SK-N-MC (cell line): ENCODE results near the gene HPGD.

Experiments used
- EZH2 ChIP-seq: fragments of 200-600 bp; sonication (generic); IDR thresholded peaks from one replicate; pipeline ENCODE4 v1.6.1; 2017; ENCODE audit warnings: antibody characterized with exemption
- FOXP2 ChIP-seq: optimal IDR thresholded peaks from 2 replicates; pipeline ENCODE3; 2011; ENCODE audit warnings: mild to moderate bottlenecking, moderate library complexity; ENCODE audit not compliant: insufficient read depth; ENCODE audit errors: extremely low read length, control extremely low read depth
- POLR2AphosphoS5 ChIP-seq: IDR thresholded peaks from 2 replicates; pipeline ENCODE4 v1.6.1; 2012; ENCODE audit warnings: mild to moderate bottlenecking, low read depth, low read length, borderline replicate concordance

DNA sequence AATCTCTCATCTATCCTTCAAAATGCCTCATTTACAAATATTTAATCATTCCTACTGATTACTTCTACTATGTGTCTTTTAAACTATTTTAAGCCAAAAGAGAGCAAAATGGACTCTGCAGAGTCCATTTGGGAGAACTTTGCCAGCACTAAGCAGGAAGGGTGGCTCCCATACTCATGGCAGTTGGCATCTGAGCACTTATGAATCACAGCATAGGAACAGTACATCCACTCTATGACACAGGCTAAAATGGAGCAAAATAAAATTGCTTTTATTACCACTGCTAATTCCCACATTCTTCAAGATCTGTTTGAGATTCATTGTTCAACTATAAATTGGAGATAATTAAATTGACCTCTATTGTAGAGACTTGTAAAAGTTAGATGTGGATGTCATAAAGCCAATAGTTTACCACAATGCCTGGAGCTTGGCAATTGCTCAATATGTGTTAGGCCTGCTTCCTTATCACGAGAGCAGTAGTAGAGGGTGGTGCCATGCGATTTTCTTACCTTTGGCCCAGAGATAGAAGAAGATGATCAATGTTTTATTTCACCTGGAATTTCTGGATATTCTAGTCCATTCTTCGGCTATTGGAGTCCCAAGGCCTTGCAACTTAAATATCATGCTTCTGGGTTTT lies 19.1 kb downstream of the HPGD start:
- TF ChIP-seq POLR2AphosphoS5 (no peak), EZH2 (no peak), FOXP2 (no peak)
